Colon (tissue), 2 donors: ENCODE data around the gene AKT3.

ENCODE experiments used
- FAIRE-seq: peaks from 2 replicates; lab custom pipeline; 2012; peaks lifted over from hg19 to GRCh38; lab: Jason Lieb, UNC
- donor health status: control.
- donor health status: control.

The AKT3 gene

DNA sequence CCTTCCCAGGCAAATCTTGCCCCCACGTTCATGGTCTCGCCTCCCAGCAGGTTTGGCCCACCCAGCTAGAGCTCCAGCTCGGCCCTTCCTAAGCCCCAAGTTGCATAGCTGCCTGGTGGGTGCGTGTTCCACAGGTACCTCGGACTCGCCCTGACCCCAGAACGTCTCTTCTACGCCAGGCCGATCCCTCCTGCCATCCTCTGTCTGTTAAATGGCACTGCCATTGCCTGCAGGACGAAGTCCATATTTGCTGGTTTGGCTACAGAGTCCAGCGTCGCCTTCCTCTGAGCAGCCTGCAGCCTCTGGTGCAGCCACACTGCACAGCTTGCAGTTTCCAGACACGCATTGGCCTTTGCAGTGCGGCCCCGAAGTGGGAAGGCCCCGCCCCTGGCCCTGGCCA is 366.1 kb downstream of the AKT3 start:
- FAIRE-seq = no peak

DNA sequence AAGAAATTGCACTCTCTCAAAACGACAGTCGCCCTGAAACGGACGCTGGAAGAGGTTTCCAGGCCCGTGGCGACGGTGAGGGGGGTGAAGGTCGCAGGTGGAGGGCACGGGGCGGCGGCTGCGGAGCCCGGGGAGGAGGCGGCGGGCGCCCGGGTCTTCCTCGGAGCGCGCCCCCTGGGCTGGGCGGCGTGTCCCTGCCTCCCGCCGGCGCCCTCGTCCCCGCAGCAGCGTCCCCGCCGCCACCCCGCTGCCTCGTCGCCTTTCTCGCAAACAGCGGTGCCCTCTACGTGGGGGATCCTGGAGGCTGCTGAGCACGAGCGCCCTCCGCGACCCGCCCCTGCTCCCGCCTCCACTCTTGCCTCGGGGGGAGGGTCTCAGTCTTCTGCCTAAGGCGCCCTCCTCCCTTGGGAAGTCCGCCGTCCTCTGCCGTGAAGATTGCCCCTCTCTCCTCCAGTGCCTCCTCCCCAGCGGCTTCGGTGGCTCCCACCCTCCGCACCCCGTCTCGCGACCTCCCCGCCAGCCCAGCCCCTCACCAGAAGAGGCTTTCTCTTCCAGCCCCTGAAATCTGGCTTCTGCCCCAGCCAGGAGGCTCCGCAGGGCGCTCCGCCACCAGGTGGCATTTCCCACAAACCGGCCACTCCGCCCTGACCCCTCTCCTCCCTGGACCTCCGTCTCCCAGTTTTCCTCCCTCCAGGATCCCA is 366.8 kb downstream of the AKT3 start:
- no peak for FAIRE-seq

- FAIRE-seq = no peak
Observed at GRCh38 chr1:243482141-243483022, 367.7 kb downstream of the AKT3 start.

GRCh38 chr1:243481101-243481500 is 368.9 kb downstream of the AKT3 start:
- FAIRE-seq = no peak

GRCh38 chr1:243477731-243478290 is 372.2 kb downstream of the AKT3 start:
- FAIRE-seq = no peak

DNA sequence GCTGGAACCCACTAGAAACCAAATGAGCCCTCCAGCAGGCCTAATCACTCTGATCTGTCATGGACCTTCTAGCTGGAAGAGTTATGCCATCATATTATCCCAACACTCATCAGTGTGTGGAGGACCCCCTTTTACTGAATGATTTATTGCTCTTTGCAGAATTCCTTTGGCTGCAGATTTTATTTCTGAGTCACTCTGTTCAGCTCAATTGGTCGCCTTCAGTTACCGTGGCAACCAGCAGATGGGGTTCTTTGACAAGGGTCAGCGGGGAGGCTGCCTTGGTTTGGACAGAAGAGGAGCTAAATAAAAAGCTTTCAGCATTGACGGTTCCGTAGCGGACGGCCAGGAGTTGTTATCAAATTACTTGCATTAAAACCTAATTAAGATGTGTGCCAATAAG is 374.1 kb downstream of the AKT3 start:
- no peak for FAIRE-seq

GRCh38 chr1:243474906-243475305 is 375.1 kb downstream of the AKT3 start:
- no peak for FAIRE-seq

GRCh38 chr1:243474136-243474881 is 375.7 kb downstream of the AKT3 start:
- FAIRE-seq = no peak

GRCh38 chr1:243473227-243474135 is 376.6 kb downstream of the AKT3 start:
- FAIRE-seq = no peak

DNA sequence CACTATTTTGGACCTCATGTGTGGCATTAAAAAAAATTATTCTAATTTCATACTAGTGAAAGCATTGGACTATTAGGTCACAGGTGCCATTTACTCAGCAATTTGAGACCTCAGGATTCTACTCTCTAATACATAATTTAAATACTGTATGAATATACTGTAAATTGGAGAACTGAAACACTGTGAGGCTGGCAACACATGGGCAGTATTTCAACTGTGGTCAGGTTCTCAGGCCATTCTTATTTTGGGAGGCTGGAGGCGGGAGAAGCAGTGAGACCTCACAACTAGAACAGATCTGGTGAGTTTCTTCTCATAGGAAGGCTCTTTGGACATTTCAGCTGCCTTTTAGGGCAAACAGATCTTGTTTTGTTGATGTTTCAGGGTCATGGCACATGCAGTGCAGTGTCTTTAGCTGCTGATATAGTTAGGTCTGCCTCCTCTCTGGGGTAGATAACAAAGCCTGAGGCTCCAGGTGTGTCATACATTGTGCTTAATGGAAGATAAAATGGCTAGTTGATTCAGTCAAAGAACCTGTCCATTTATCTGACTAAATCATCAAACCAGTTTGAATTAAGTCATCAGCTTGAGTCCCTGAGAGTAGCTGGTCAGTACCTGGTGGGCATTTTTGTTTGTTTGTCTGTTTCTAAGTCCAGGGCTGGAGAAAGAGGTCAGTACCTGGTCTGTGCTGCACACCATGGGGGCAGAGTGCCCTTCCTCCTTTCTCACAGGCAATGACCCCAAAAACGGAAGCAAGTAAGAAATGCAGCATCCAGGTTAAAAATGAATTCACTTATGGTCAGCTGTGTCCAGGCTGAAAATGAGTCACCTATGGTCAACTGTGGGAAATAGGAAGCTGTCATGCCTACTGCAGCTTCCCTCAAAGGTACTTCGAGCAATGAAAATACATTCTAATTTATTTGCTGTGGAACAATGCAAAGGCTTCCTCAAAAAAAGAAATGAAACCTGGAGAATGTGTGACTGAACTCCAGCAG is 378.0 kb downstream of the AKT3 start:
- no peak for FAIRE-seq

DNA sequence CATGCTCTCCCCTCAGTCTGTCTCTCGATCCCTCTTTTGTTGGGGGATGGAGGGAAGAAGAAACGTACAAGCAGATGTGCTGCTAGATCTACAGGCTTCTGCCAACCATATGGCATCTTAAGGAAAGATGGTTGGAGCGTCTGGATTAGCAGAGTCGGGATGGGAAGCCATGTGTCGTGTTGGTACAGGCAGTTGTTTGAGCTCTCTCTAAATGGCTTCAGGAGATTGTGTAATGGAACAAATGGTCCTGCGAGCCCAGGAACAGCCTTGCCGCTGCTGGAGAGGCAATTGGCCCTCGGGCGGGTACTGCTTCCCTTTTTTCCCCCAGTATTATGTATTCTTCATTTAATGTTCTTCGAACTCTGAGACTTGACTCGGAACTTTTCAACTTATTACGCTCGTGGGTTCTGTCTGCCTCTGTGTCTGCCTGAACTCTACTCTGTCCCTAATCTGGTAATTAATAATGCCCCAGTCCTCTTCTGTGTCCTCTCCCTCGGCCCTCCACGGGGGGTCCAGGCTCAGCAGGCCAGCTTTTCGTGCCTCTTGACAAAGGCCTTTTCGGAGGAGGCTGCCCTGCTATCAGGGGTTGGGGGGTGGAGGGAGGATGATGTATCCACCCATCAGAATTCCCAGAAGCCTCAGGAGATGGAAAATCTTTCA is 378.9 kb downstream of the AKT3 start:
- FAIRE-seq = no peak

DNA sequence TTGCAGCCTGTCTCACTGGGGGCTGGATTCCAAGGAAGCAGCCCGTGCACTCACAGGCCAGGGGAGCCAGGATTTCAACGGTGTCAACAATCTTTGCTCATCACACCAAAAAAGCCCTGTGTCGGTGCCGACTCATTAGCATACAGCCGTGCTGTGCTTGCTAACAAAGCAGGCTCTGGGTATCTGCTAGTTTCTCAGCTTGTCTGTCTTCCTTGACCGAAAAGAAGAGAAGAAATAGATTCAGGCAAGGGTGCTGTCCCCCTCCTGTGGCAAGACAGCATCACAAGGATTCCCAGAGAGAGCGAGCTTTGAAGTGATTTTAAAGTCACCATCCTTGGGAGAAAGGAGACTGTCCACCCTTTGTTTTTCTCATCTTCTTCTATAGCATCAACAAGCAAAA is 379.5 kb downstream of the AKT3 start:
- no peak for FAIRE-seq

DNA sequence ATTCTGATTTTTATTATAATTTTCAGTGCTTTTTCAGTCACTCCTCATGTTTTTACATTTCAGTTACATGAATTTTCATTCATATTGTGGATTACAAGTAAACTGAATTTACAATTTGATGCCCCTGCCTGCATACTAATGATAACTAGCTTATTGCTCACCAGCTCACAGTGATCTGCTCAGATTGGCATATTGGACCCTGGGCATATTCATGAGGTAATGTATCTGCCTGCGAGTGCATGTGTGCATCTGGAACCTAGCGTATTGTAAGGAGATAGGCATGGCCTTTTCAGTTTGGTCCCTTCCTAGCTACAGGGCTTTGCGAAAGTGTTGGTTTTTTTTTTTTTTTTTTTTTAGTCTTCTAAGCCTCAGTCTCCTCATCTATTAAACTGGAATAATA is 380.5 kb downstream of the AKT3 start:
- no peak for FAIRE-seq

DNA sequence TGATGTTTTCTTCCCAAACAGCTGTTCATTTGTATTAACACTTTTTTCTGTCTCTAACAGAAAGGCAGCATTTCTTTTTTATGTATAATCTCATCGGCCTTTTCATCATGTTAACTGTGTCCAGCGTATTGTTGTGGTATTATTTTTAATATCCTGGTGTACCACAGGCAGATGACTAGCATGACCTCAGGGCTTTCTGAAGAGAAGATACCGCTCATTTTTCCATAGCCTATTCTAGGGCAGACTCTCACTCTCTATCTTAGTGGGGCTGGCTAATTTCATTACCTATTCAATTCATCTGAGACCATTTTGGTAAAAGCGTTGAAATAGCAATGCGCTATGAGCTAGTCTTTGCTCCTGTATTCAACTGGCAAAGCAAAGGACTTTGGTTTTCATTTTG is 384.3 kb downstream of the AKT3 start:
- no peak for FAIRE-seq

DNA sequence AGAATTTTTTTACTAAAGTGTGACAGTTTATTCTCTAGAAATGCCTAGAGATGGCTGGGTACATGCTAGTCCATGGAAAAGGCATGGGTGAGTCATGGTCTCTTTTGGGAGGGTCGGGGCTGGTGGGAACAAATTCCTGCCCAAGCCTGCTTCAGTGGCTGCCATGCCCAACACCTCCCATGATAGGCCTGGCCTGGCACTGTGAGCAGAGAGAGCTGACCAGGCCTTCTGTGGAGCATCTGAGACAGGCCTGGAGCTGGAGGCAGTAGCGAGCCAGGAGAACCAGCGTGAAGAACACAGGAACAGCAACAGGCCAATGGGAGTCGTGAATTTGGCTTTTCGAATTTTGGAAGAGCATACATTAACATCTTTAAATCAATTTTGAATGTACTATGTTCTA is 385.0 kb downstream of the AKT3 start:
- no peak for FAIRE-seq

DNA sequence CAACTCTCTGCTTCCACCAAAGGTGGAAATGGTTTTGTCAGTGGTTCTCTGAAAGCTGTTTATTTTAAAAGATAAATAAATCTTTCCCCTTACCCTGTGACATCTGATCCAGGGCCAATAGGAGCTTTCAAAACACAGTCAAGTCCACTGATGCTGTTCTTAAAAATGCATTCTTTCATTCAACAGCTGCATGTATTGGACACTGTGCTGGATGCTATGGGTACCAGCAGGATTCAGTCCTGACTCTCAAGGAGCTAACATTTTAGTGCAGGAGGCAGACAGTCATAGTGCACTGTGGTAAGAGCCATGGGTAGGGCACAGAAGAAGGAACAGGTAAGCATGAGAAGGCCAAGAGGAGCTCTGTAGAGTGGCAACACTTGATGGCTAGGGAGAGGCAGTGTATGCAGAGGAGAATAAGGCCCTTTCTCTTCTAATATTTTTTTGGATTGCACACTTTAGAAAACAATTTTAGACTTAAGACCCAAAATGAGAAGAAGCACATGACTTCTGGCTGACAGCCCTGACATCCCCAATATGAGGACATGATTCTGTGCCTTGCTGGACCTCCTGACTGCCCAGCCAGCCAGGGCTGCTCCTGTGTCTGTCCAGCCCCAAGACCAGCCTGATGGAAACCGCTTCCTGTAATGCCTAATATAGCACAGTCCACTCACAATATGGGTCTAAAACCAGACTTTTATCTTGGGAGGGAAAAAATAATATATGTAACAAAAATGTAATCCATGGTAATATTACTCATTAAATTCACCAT is 386.9 kb downstream of the AKT3 start:
- FAIRE-seq = no peak

GRCh38 chr1:243461700-243462099 is 388.3 kb downstream of the AKT3 start:
- FAIRE-seq = no peak

DNA sequence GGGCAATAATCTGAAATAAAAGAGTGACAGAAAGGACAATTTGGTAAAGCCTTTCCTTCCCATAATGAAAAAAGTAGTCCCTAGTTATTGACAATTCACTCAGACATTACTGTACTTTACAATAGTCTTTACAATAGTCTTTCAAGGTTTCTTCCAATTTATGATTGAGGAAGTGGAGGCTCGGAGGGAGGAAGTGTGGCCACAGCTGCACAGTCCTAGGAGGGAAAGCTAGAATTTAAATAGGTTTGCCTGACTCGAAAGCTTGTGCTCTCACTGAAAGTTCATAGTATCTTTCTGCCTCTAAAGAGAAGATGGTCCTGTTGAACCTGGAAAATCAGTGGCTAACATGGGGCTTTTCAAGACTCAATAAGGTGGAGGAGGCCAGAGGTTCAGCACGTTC is 391.0 kb downstream of the AKT3 start:
- FAIRE-seq = no peak
